K562 (cell line): ENCODE results near the gene CHRNA3. TPM values are rescaled to one million over a fixed set of nuclear protein-coding genes. Genes with fewer than 3 reads are reported as not detected.

Experiments
- CBX3 ChIP-seq, 2 experiments: IDR thresholded peaks; 1 replicate in 1 of 2; 2 replicates in 1 of 2; pipeline ENCODE4 v1.6.1; 2012; ENCODE audit warnings: inconsistent platforms in 2 of 2, low read length in 2 of 2, borderline replicate concordance in 1 of 2, control low read depth in 1 of 2
- MYBL2 ChIP-seq, 2 experiments: fragments of 450-650 bp in 1 of 2; sonication (generic) in 1 of 2; formaldehyde crosslinking in 1 of 2; IDR thresholded peaks; 2 replicates each; pipeline versions ENCODE4 v1.6.1 to v1.8.1; 2017 to 2022; ENCODE audit warnings: borderline replicate concordance in 1 of 2, inconsistent platforms in 1 of 2, low read depth in 1 of 2, mild to moderate bottlenecking in 1 of 2, missing genetic modification reagents in 1 of 2, moderate library complexity in 1 of 2
- TCF3 ChIP-seq: sonication (generic); formaldehyde crosslinking; IDR thresholded peaks from 2 replicates; pipeline ENCODE4 v1.4.0; 2020; ENCODE audit warnings: mild to moderate bottlenecking, missing genetic modification reagents
- XRCC3 ChIP-seq: fragments of 450-650 bp; IDR thresholded peaks from 2 replicates; pipeline ENCODE4 v1.6.1; 2017; ENCODE audit warnings: mild to moderate bottlenecking, moderate library complexity
- ZBED1 ChIP-seq: IDR thresholded peaks from 2 replicates; pipeline ENCODE4 v1.6.1; 2014
- ZNF263 ChIP-seq: sonication (generic); formaldehyde crosslinking; IDR thresholded peaks from 2 replicates; pipeline ENCODE4 v1.8.0; 2022; ENCODE audit warnings: mild to moderate bottlenecking, missing genetic modification reagents, borderline replicate concordance
- polyA plus RNA-seq, 8 experiments: library from polyadenylated mRNA; depleted of rRNA in 4 of 8; stranded (reverse) in 5 of 8; unstranded in 3 of 8; fragments of >200 nt; fragmentation: Nextera tagmentation in 2 of 8; fragmentation: Illumina TruSeq in 1 of 8; extraction: Ambion mirVana in 2 of 8; extraction: Trizol in 1 of 8; gene quantifications; 2 replicates each; pipeline versions ENCODE4 v1.2.1 to v1.2.3, GENCODE V29; 2011 to 2014; ENCODE audit warnings: inconsistent platforms in 1 of 8, missing spikeins in 1 of 8
- total RNA-seq, 7 experiments: library from RNA; depleted of rRNA in 6 of 7; stranded (reverse); fragments of >200 nt in 6 of 7; fragmentation: Illumina TruSeq in 2 of 7; extraction: Trizol in 2 of 7; gene quantifications; 2 replicates each; pipeline versions ENCODE4 v1.2.1 to v1.2.3, GENCODE V29; 2011 to 2021; ENCODE audit warnings: low replicate concordance in 1 of 7
- TF ChIP-seq, protein P1 (sequence below): fragments of 250-450 bp; sonication (Bioruptor Pico); IDR thresholded peaks from 2 replicates; pipeline ENCODE4 v1.5.0; 2021; ENCODE audit warnings: mild to moderate bottlenecking, moderate library complexity
- TF ChIP-seq, protein P2 (sequence below): sonication (generic); formaldehyde crosslinking; IDR thresholded peaks from 2 replicates; pipeline ENCODE4 v1.4.0; 2020; ENCODE audit warnings: mild to moderate bottlenecking, missing genetic modification reagents

CHRNA3 gene
- total and polyA plus RNA-seq, 9 of the 15 experiments (the other 6 are each of a cell fraction or from before 2014, with no cell fraction given) = 0.01 TPM; not detected in 8

DNA sequence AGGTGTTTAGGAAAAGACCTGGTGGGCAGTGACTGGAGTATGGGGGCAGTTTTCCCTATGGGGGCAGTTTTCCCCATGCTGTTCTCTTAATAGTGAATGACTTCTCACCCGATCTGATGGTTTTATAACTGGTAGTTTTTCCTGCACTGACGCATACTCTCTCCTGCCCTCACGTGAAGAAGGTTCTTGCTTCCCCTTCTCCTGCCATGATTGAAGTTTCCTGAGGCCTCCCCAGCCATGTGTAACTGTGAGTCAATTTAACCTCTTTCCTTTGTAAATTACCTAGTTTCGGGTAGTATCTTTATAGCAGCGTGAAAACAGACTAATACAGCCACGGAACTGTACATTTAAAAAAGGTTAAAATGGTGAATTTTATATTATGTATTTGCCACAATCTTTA lies 45.2 kb upstream of the CHRNA3 start (continued):
- TF ChIP-seq, protein P1, sequence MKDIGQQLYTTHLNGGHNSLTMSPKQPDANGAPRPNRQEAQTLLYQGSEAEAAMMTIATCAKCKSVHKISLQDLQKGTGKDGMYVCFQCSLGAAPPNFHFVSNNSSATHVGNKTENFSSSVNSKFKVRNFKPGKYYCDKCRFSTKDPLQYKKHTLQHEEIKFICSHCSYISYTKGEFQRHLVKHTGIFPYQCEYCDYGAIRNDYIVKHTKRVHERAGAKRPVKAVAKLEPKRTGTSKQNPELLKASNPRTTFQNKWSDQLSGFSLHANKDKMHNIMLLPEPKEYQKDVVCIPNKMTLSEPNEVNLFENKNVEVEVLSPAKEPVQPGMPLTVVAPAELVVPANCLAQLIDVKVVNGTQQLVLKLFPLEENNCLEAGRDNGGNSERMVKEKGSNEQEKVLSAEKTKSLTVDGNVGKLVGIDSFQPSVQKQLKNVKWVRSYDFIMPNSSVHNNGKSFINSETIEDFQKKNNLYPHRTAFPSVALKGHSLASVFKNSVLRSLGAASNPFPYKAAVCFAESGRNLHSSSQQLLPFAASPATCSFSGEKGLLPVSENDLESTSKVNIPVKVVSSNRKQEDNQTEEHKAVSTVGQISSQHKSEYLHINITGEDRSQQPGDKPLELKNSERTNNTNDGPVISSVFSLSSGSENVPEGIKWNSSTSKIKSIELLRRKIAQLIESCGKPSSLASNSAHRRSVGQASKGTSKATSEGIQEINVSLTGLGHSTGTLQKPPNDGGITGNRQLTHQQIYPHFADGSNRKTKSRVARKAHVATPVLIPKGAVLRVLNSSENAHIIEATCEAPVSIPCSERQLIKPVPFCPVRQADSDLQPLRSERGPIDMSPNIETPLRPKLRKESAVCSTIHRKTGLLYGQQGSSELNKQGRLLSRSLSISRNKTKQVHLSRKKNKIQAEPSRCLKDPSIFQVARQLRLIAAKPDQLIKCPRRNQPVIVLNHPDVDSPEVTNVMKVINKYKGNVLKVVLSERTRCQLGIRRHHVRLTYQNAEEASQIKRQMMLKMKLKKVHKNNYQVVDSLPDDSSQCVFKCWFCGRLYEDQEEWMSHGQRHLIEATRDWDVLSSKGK (CRISPR knock-in tag) = no peak
- no peak for TF ChIP-seq XRCC3
- no peak for TF ChIP-seq TCF3 (CRISPR knock-in tag)
- no peak for TF ChIP-seq ZNF263 (CRISPR knock-in tag)
- TF ChIP-seq CBX3 (IDR thresholded peaks at IDR 0.05; ENCODE audit: borderline replicate concordance in 1 of 2, low read length in 2 of 2) = no peak
- TF ChIP-seq MYBL2 (IDR thresholded peaks at IDR 0.05; ENCODE audit: low read depth) = no peak
- no peak for TF ChIP-seq MYBL2 (CRISPR knock-in tag; IDR thresholded peaks at IDR 0.05; ENCODE audit: borderline replicate concordance)
- TF ChIP-seq, protein P2, sequence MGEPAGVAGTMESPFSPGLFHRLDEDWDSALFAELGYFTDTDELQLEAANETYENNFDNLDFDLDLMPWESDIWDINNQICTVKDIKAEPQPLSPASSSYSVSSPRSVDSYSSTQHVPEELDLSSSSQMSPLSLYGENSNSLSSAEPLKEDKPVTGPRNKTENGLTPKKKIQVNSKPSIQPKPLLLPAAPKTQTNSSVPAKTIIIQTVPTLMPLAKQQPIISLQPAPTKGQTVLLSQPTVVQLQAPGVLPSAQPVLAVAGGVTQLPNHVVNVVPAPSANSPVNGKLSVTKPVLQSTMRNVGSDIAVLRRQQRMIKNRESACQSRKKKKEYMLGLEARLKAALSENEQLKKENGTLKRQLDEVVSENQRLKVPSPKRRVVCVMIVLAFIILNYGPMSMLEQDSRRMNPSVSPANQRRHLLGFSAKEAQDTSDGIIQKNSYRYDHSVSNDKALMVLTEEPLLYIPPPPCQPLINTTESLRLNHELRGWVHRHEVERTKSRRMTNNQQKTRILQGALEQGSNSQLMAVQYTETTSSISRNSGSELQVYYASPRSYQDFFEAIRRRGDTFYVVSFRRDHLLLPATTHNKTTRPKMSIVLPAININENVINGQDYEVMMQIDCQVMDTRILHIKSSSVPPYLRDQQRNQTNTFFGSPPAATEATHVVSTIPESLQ (CRISPR knock-in tag) = no peak
- no peak for TF ChIP-seq ZBED1
